ENCODE measurements around the gene FGFR1OP2.
"Not testable (repeated sequence)": the region's sequence is repeated elsewhere in the genome, so short reads cannot be mapped to it uniquely, and the experiment has no call there.

FGFR1OP2 gene

DNA sequence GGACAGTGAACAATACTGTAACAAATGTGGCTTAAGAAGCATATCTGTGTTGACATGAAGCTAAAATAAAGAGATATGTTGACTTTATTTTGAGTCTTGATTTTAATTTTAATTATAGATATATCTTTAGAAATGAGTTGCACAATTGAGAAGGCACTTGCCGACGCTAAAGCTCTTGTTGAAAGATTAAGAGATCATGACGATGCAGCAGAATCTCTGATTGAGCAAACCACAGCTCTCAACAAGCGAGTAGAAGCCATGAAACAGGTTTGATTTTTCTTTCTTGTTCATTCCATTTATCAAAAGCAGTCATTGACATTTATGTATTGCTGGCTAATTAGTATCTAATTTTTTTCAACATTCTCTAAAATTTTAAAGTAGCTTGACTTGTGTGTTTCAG lies 15.8 kb downstream of the FGFR1OP2 start:
- ChIA-PET POLR2A (no interaction called here), CTCF (interaction anchor here (0.7 to 1.6 kb wide), 3 partner anchors 47 to 60 kb away, joined by 3 read pairs; no protein-coding TSS in a partner anchor)
- TF ChIP-seq, protein P1, sequence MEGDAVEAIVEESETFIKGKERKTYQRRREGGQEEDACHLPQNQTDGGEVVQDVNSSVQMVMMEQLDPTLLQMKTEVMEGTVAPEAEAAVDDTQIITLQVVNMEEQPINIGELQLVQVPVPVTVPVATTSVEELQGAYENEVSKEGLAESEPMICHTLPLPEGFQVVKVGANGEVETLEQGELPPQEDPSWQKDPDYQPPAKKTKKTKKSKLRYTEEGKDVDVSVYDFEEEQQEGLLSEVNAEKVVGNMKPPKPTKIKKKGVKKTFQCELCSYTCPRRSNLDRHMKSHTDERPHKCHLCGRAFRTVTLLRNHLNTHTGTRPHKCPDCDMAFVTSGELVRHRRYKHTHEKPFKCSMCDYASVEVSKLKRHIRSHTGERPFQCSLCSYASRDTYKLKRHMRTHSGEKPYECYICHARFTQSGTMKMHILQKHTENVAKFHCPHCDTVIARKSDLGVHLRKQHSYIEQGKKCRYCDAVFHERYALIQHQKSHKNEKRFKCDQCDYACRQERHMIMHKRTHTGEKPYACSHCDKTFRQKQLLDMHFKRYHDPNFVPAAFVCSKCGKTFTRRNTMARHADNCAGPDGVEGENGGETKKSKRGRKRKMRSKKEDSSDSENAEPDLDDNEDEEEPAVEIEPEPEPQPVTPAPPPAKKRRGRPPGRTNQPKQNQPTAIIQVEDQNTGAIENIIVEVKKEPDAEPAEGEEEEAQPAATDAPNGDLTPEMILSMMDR (IDR thresholded peaks at IDR 0.05; ENCODE audit: insufficient read depth, low read length, missing control alignments), result no peak
- no peak for DNase-seq (ENCODE audit: low read depth, low spot score)
- no peak overlapping the region for H3K4me3 ChIP-seq (ENCODE audit: low read depth, low read length)

DNA sequence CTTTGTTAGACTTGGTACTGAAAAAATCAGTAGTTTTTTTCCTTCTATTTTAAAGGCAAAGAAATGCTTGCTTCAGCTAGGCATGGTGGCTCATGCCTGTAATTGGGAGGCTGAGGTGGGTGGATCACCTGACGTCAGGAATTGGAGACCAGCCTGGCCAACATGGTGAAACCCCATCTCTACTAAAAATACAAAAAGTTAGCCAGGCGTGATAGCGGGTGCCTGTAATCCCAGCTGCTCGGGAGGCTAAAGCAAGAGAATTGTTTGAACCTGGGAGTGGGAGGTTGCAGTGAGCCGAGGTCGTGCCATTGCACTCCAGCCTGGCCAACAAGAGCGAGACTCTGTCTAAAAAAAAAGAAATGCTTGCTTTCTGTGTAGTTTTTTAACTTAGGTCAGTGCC lies 23.1 kb downstream of the FGFR1OP2 start:
- CTCF ChIA-PET, result interaction anchor here (1.8 kb wide), 1 partner anchor 15 kb away, joined by 3 read pairs; no protein-coding TSS in a partner anchor
- POLR2A ChIA-PET; DNase-seq (ENCODE audit: low read depth, low spot score); H3K4me3 ChIP-seq (ENCODE audit: low read depth, low read length): not testable (repeated sequence)

DNA sequence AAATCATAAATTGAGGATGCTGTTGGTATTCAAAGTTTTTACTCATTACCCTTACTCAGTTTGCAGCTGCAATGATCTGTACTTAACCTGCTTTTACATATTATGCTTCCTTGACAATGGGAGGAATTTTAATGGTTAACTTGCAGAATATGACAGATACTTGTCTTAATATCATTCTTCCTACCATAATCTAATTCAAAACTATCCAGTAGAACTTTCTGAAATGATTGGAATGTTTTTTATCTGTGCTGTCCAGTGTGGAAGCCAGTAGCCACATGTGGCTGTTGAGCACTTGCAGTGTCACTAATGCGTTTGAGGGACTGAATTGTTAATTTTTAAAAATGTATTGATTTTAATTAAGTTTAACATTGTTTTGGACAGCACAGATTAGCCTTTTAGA lies 23.5 kb downstream of the FGFR1OP2 start:
- ChIA-PET POLR2A (no interaction called here), CTCF (interaction anchor here (1.8 kb wide), 1 partner anchor 15 kb away, joined by 3 read pairs; no protein-coding TSS in a partner anchor)

DNA sequence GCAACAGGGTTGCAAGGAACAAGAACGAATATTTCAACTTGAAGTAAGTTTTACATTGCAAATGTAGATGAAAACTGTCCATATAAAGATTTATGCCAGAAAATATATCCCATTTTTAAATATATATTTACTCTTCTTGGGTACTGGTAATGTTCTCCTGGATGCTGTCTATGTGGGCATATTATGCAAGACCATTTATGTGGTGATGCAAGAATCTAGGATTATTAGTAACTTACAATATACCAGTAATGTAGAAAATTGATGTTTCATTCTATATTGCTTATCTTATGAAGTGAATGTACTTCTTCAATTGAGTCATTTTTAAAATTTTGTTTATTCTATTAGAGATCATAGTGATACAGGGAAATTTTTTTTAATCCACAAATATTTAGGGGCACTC lies 25.1 kb downstream of the FGFR1OP2 start:
- ChIA-PET CTCF (interaction anchor here (1.2 kb wide), 1 partner anchor 342 kb away, joined by 5 read pairs; no protein-coding TSS in a partner anchor), POLR2A (no interaction called here)
- DNase-seq (ENCODE audit: low read depth, low spot score), result no peak
- TF ChIP-seq, protein P1 (IDR thresholded peaks at IDR 0.05; ENCODE audit: insufficient read depth, low read length, missing control alignments), result no peak
- H3K4me3 ChIP-seq (ENCODE audit: low read depth, low read length), result no peak overlapping the region

More for the DNA sequence above, 23.5 kb downstream of the FGFR1OP2 start:
- TF ChIP-seq, protein P1 (IDR thresholded peaks at IDR 0.05; ENCODE audit: insufficient read depth, low read length, missing control alignments), result no peak
- no peak overlapping the region for H3K4me3 ChIP-seq (ENCODE audit: low read depth, low read length)
- DNase-seq (ENCODE audit: low read depth, low spot score), result no peak

DNA sequence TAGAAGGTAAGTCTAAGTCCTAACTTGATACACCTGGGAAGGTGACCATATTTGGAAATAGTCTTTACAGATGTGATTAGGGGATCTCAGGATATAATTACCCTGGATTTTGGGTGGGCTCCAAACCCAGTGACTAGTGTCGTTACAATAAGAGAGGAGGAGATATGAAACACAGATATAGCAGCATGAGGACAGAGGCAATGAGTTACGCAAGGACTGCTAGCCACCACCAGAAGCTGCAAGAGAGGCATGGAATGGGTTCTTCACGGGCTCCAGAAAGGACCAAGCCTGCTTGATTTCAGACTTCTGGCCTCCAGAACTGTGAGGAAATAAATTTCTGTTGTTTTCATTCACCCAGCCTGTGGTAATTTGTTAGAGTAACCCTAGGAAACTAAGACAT lies 28.6 kb downstream of the FGFR1OP2 start:
- ChIA-PET POLR2A (no interaction called here), CTCF (interaction anchor here (0.9 kb wide), 1 partner anchor 82 kb away, joined by 3 read pairs; no protein-coding TSS in a partner anchor)
- TF ChIP-seq, protein P1 (IDR thresholded peaks at IDR 0.05; ENCODE audit: insufficient read depth, low read length, missing control alignments), result no peak
- no peak overlapping the region for H3K4me3 ChIP-seq (ENCODE audit: low read depth, low read length)
- DNase-seq (ENCODE audit: low read depth, low spot score), result no peak

DNA sequence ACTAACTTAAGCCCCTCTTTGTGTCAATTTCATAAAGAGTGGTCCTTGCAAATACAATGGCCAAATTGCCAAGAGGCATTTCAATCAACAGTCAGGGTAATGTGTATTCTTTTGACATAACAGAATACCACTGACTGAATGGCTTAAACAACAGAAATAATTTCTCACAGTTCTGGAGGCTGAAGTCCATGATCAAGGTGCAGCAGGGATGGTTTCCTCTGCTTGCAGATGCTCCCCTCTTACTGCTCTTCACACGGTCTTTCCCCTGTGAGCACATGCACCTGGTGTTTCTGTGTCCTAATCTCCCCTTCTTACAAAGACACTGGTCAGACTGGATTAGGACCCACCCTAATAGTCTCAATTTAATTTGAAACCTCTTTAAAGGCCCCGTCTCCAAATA lies 31.9 kb downstream of the FGFR1OP2 start:
- CTCF ChIA-PET, result no interaction called here
- no peak for DNase-seq (ENCODE audit: low read depth, low spot score)
- TF ChIP-seq, protein P1 (IDR thresholded peaks at IDR 0.05; ENCODE audit: insufficient read depth, low read length, missing control alignments), result no peak
- no peak overlapping the region for H3K4me3 ChIP-seq (ENCODE audit: low read depth, low read length)
- POLR2A ChIA-PET, result no interaction called here

DNA sequence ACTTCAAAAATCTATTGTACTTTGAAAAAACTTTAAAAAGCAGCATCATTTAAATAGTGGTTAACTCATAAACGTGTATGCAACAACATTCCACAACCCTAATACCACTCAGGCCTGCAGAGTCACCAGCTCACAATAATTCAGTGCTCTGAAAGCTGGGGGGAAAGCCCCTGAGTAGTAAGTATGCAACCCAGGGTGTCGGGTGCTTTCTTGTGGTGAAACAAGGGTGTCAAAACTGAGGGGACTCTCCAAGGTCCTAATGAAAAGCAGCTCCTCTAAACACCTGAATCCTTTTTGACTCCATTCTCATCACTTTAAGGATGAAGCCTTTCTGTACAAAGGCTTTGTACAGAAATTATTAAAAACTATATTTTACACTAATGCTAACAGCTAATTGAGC lies 33.7 kb downstream of the FGFR1OP2 start:
- no peak for DNase-seq (ENCODE audit: low read depth, low spot score)
- CTCF ChIA-PET, result no interaction called here
- POLR2A ChIA-PET, result interaction anchor here (0.7 kb wide), 1 partner anchor 196 kb away, joined by 5 read pairs; no protein-coding TSS in a partner anchor
- H3K4me3 ChIP-seq (ENCODE audit: low read depth, low read length), result no peak overlapping the region
- TF ChIP-seq, protein P1 (IDR thresholded peaks at IDR 0.05; ENCODE audit: insufficient read depth, low read length, missing control alignments), result no peak
